Activated CD4-positive, CD25-positive, alpha-beta regulatory T cell (primary cell): Measurements from ENCODE around the gene PXDN.
"Not testable (repeated sequence)": the region's sequence is repeated elsewhere in the genome, so short reads cannot be mapped to it uniquely, and the experiment has no call there.

ENCODE experiments used
- DNase-seq, 4 experiments: peaks; one replicate each; lab custom pipeline; 2025; lab: John Stamatoyannopoulos, UW

PXDN gene

DNA sequence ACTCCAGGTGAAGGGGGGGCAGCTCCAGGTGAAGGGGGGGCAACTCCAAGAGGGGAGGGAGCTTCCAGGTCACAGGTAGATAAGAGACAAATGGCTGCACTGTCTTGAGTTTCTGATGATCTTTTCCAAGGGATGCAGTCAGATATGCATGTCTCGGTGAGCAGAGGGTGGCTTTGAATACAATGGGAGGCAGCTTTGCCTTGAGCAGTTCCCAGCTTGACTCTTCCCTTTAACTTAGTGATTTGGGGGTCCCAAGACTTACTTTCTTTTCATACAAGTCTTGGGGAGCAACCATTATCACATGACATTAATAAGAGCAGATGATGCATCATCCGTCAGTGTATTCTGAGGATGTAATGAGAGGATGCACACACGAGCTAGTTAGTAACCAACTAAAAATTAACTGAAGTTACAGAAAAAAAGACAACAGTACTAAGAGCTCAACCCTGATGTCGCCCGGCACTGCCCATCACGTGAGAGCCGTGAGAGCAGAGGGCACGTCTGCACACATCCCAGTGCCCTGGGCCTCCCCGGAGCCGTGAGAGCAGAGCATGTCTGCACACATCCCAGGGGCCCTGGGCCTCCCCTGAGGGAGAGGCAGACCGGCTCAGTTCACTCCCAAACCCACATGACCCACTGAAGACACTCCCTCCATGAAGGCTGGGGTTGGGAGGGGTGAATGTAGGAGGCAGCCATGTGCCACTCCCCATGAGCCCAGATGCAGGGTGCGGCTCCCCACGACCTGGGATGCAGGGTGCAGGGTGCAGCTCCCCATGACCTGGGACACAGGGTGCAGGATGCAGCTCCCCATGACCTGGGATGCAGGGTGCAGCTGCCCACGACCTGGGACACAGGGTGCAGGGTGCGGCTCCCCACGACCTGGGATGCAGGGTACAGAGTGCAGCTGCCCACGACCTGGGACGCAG is 39.4 kb downstream of the PXDN start:
- DNase-seq = no peak

GRCh38 chr2:1702186-1702565 is 42.1 kb downstream of the PXDN start:
- no peak for DNase-seq

DNA sequence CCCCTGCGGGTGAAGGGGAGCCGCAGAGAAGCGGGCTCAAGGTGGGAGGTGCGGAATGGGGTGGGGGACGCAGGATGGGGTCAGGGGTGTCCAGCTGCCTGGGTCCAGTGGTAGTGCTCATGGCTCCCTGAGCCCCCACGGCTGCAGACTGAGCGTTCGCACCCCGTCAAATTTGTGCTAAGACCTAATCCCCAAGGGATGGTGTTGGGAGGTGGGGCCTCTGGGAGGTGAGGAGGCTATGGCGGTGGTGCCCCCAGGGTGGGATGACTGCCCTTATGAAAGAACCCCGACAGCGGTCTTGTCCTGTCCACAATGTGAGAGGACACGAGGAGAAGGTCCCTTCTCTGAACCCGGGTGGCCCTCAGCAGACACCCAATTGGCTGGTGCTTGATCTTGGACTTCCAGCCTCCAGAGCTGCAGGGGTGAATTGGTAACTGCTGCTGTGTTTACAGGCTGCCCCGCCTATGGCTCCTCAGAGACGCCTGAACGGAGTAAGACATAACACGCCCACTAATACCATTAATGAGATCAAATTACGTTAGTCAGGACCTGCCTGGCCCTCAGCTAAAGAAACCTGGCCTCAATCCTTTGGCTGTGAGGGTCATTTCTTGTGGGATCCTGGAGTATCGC is 42.6 kb downstream of the PXDN start:
- no peak for DNase-seq

- no peak for DNase-seq
Measured at GRCh38 chr2:1701020-1701419, 43.3 kb downstream of the PXDN start.

DNA sequence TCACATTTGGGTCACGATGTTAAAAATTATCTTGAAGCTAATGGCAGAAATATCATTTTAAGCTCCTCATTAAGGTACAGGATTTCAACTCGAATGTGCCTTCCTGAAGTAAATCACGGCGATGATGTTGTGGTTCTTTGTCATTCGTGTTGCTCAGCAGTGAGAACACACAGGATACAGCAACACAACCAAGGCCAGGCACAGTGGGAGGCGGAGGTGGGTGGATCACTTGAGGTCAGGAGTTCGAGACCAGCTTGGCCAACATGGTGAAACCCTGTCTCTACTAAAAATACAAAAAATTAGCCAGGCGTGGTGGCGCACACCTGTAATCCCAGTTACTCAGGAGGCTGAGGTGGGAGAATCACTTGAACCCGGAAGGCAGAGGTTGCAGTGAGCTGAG is 43.9 kb downstream of the PXDN start:
- not testable (repeated sequence) for DNase-seq

DNA sequence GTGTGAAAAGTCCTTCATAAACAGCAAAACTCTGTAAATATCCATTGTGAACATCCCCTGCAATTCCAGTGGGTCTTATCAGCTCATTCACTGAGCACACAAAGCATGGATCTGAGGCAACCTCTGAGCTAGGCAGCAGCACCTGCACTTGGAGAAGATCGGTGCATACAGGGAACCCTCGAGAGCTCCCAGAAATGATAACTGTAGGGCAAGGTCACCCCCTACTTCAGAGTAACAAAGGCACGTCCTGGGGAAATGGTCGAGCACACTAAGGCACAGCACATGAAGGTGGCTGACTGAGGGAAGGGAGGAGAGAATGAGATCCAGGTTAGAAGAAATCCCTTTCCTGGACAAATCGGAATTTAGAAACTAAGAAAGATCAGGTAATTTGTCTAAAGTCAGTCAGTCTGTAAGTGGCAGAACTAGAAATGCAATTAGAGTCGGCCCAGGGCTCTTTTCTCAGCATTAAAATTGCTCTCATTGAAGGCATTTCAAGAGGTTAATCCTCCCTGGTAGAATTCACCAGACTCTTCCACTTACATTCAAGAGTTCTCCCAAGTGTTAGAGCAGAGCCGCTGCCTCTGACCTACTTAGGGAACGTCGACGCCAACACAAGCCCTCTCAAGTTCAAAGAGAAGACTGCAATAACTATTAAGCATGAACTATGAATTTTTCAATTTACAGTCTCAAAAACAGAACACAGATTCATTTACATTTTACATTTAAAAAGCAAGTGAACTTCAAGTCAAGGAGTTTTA is 45.9 kb downstream of the PXDN start:
- DNase-seq = no peak

DNA sequence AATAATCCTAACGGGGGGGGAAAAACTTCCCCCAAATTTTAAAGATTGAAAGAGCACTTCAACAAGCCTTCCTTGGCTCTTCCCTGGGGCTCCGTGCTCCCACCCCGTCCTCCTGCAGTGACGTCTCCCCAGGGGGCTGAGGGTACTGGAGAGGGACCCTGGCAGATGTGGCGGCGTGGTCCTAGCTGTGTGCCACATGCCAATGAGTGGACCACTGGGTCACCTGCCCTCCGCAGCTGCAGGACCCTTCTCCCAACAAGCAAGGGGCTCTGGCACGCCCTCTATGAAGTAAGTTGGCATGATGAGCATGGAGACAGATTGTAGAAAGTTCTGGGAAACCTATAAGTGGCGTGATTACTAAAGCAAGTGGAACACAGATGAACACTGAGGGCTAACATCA is 46.7 kb downstream of the PXDN start:
- no peak for DNase-seq

DNA sequence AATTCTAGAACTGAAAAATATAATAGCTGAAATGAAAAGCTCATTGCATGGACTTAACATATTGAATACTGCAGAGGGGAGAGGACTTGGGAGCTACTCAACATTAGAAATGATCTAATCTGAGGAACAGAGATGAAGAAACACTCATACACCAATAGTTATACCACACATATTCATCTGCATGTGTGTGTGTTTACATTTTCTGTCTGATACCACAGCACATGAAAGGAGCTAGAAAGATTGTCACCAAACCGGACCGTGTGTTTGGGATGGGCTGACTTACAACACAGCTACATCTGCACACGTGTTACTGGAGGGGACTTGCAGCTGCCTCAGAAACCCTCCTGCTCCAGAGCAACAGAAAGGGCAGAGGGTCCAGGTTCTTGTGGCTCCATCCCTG is 47.8 kb downstream of the PXDN start:
- DNase-seq = no peak

GRCh38 chr2:1694371-1695271 is 49.7 kb downstream of the PXDN start:
- DNase-seq = no peak

DNA sequence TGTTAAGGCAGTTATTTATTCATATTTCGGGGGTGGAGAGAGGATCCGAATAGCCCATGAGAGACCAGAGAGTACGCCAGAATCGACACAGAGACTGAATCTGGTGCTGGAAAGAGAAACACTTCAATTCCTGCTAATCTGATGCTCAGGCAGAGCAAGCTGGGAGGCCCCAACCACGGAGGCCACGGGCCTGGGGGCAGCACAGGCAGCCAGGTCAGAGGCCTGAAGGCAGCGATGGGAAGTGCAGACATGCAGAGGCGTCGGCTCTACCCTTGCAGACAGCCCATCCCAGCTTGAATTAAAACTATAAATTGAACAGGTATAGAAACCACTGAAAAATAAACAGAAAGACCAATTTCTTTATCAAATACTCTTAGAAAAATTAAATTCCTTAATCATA is 50.6 kb downstream of the PXDN start:
- no peak for DNase-seq

DNA sequence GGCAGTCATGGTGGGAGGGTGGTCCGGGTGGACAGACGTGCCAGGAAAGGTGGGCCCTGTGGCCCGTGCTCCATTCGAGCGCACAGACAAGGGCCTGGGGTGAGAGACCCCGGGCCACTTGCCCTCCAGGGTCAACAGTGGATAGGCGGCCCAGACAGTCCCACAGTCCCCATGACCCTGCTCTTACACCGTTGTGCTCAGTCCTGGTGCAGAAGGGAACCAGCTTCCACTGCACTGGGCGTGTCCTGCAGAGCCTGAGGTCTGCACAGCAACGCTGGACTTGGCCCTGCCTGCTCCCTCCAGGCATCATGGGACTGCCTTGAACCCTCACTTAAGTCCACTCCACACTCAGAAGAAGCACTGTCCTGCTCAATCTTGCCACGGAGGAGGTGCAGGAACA is 52.0 kb downstream of the PXDN start:
- DNase-seq = no peak

- DNase-seq = no peak
Measured at GRCh38 chr2:1691366-1691765, 52.9 kb downstream of the PXDN start.

- no peak for DNase-seq
Measured at GRCh38 chr2:1690056-1690775, 54.1 kb downstream of the PXDN start.

DNA sequence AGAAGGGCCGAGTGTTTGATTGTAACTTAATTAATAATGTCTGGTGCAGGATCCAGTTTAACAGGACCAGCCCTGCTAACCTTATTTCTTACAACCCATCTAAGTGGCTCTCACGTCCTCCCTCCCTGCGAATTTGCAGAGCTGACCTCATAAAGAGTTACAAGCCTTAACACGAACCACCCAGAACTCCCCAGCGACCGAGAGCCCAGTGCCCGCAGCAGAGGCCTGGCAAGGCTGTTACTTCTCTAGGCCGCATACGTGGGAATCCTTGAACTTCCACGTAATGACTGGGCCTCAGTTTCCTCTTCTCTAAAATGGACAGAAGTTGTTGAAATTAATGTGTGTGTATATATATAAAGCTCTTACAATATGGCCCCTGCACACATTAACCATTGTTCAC is 55.5 kb downstream of the PXDN start:
- no peak for DNase-seq

GRCh38 chr2:1688161-1688560 is 56.2 kb downstream of the PXDN start:
- DNase-seq = no peak

DNA sequence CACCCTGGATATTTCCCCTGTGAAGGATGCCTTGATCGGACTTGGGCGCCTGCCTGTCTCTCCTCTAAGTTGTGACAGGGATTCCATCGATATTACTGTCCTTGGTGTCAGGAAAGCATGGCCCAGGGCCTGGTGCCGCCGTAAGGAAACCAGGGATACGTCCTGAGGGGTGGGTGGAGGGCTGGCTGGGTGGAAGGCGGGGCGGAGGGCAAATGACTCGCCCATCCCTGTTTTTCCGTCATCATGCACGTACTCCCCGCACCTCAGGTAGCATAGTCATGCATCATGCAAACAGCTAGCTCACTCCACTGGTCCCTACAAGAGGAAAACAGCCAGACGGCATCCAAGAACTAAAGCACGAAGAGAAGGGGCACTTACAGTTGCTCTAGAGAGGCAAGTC is 57.1 kb downstream of the PXDN start:
- DNase-seq = no peak

DNA sequence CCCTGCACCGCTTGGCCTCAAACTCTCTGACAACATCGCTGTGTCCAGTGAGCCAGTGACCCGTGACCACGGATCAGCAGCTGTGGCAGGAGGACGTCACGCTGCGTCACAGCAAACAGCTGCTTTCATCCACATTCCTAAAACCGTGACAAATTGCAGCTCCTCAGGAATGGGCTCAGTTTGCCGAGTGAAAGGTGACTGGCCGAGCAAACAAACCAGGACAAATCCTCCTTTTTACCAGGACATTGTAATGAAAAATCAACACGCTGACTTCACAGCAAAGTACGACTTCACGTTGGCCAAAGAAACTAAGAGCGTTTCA is 57.6 kb downstream of the PXDN start:
- no peak for DNase-seq

DNA sequence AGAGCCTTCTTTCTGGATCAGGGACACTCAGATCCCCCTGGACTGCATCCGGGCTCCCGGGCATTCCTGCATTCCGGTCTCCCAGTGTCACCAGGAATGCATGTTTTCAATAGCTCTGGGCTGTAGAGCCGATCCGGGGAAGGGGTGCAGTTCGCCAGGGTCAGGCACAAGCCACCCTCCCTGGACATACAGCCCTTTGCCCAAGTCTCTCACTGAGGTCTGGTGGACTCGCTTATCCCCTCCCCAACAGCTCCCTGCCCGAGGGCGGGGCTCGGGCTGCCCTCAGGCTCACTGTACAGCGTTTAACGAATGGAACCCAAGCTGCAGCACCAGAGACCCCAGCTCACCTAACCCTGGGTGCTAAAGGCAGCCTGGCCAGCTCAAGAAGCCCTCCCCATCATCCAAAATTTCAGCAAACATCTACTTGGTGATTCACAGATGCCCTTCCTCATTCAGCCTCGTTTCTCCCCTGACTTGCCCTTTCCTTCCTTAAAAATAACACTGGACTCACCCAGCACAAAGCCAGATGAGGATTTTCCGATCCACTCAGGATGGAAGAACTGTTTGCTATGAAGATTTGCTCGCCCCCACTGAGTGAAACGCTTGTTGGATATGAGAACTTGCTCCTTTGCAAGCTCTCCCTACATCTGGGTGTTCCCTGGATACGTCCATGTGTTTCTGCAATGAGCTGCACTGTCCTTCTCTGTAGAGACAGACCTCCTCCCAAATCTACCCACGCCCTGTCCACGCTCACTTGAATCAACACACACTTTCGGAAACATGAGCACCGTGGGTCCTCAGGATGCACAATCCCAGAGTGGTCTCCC is 58.1 kb downstream of the PXDN start:
- no peak for DNase-seq

DNA sequence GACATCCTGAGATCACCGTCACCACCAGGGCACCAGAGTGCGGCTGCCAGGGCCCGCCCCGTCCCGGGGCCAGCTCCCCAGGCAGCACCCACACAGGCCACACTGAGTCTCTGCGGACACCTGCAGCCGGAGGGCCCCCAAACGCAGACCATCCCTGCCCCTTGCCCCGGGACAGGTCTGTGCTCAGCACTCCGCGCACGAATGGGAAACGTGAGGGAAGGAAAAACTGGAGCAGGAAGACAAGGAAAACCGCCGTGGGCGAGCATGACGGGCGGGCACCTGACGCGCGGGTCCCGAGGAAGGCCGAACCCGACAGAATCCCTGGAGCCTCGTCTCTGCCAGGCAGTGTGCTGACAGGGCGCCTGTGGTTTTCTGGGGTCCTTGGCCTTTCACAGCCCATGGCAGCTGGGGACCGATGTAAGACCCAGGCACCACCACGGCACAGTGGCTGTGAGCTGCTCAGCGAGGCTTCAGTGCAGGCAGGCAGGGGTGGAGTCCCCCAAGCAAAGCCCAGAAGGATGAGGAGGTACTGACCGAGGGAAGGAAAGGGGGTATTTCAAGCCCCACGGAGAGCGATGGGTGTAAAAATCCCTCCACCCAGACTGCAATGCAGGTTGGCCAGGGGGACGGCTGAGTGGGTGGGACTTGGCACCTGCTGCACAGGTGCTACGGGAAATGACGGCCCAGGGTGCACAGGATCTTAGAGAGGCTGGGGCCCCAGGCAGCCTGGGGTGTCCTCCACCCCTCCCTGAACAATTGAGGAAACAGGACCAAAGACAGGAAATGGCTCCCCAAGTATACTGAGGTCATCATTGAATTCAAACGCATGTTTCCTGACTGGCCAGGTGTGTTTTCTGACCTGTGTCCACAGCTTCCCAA is 59.0 kb downstream of the PXDN start:
- no peak for DNase-seq
